HepG2 (cell line): ENCODE measurements around the gene LAMTOR2. TPM values are rescaled to one million over a fixed set of nuclear protein-coding genes. Genes with fewer than 3 reads are reported as not detected.

ENCODE experiments used
- CHD2 ChIP-seq: IDR thresholded peaks from 2 replicates; pipeline ENCODE4 v1.6.1; 2011; ENCODE audit warnings: low read depth, low read length, improper control_type of control experiment
- EP300 ChIP-seq, 3 experiments: sonication (generic) in 1 of 3; formaldehyde crosslinking in 1 of 3; IDR thresholded peaks; 2 replicates each; pipeline versions ENCODE4 v1.5.1 to v1.6.1; 2011 to 2020; ENCODE audit warnings: low read depth in 2 of 3, low read length in 2 of 3, borderline replicate concordance in 1 of 3, improper control_type of control experiment in 1 of 3, mild to moderate bottlenecking in 1 of 3, missing genetic modification reagents in 1 of 3, moderate library complexity in 1 of 3
- FOXP1 ChIP-seq, 2 experiments: fragments of 450-650 bp in 1 of 2; IDR thresholded peaks; 2 replicates each; pipeline ENCODE4 v1.6.1; 2017 to 2018; ENCODE audit warnings: antibody characterized with exemption in 1 of 2
- GLMP ChIP-seq: sonication (generic); formaldehyde crosslinking; IDR thresholded peaks from 2 replicates; pipeline ENCODE4 v1.9.0; 2021; ENCODE audit warnings: missing genetic modification reagents, mild to moderate bottlenecking, borderline replicate concordance
- MAF1 ChIP-seq: sonication (generic); formaldehyde crosslinking; IDR thresholded peaks from 2 replicates; pipeline ENCODE4 v1.5.0; 2020; ENCODE audit warnings: missing genetic modification reagents, borderline replicate concordance
- MAFK ChIP-seq, 2 experiments: IDR thresholded peaks in 1 of 2; conservative IDR thresholded peaks in 1 of 2; 2 replicates each; pipeline ENCODE4 v1.6.1; 2011; ENCODE audit warnings: improper control_type of control experiment in 2 of 2, low read length in 2 of 2
- MLLT10 ChIP-seq: sonication (generic); formaldehyde crosslinking; IDR thresholded peaks from 2 replicates; pipeline ENCODE4 v1.4.0; 2020; ENCODE audit warnings: missing genetic modification reagents
- PCBP2 ChIP-seq: fragments of 200-400 bp; formaldehyde crosslinking; optimal IDR thresholded peaks from 2 replicates; pipeline ENCODE3; 2018; ENCODE audit warnings: low read length, low read depth; ENCODE audit not compliant: poor library complexity, severe bottlenecking
- PHF8 ChIP-seq: sonication (generic); formaldehyde crosslinking; IDR thresholded peaks from 2 replicates; pipeline ENCODE4 v1.5.0; 2020; ENCODE audit warnings: missing genetic modification reagents
- SNAI1 ChIP-seq: sonication (generic); formaldehyde crosslinking; IDR thresholded peaks from 2 replicates; pipeline ENCODE4 v1.5.0; 2020; ENCODE audit warnings: mild to moderate bottlenecking, missing genetic modification reagents, borderline replicate concordance
- ZFP91 ChIP-seq: sonication (generic); formaldehyde crosslinking; IDR thresholded peaks from 2 replicates; pipeline ENCODE4 v1.9.0; 2022; ENCODE audit warnings: missing genetic modification reagents, mild to moderate bottlenecking, borderline replicate concordance
- ZNF136 ChIP-seq: sonication (generic); formaldehyde crosslinking; IDR thresholded peaks from 2 replicates; pipeline ENCODE4 v1.8.1; 2022; ENCODE audit warnings: low read depth, mild to moderate bottlenecking, moderate library complexity, missing genetic modification reagents
- ZNF180 ChIP-seq: sonication (generic); formaldehyde crosslinking; IDR thresholded peaks from 2 replicates; pipeline ENCODE4 v1.4.0; 2020; ENCODE audit warnings: low read depth, missing genetic modification reagents, borderline replicate concordance
- ZNF224 ChIP-seq: sonication (generic); formaldehyde crosslinking; IDR thresholded peaks from 2 replicates; pipeline ENCODE4 v1.5.0; 2020; ENCODE audit warnings: mild to moderate bottlenecking, missing genetic modification reagents
- ZNF280D ChIP-seq: sonication (generic); formaldehyde crosslinking; IDR thresholded peaks from 2 replicates; pipeline ENCODE4 v1.5.1; 2020; ENCODE audit warnings: mild to moderate bottlenecking, missing genetic modification reagents
- ZNF496 ChIP-seq: sonication (generic); formaldehyde crosslinking; IDR thresholded peaks from 2 replicates; pipeline ENCODE4 v1.8.1; 2023; ENCODE audit warnings: mild to moderate bottlenecking, moderate library complexity, missing genetic modification reagents; ENCODE audit not compliant: insufficient replicate concordance
- ZNF615 ChIP-seq: sonication (generic); formaldehyde crosslinking; IDR thresholded peaks from 2 replicates; pipeline ENCODE4 v1.5.0; 2020; ENCODE audit warnings: mild to moderate bottlenecking, missing genetic modification reagents, borderline replicate concordance
- ZNF660 ChIP-seq: sonication (generic); formaldehyde crosslinking; IDR thresholded peaks from 2 replicates; pipeline ENCODE4 v1.5.1; 2020; ENCODE audit warnings: mild to moderate bottlenecking, low read depth, missing genetic modification reagents, borderline replicate concordance
- ZNF724P ChIP-seq: sonication (generic); formaldehyde crosslinking; IDR thresholded peaks from 2 replicates; pipeline ENCODE4 v1.8.0; 2022; ENCODE audit warnings: missing genetic modification reagents, borderline replicate concordance
- ZSCAN20 ChIP-seq: sonication (generic); formaldehyde crosslinking; IDR thresholded peaks from 2 replicates; pipeline ENCODE4 v1.4.0; 2020; ENCODE audit warnings: missing genetic modification reagents, mild to moderate bottlenecking, borderline replicate concordance
- ZSCAN5A ChIP-seq: sonication (generic); formaldehyde crosslinking; IDR thresholded peaks from 2 replicates; pipeline ENCODE4 v1.8.0; 2022; ENCODE audit warnings: mild to moderate bottlenecking, missing genetic modification reagents, borderline replicate concordance
- polyA plus RNA-seq, 8 experiments: library from polyadenylated mRNA; depleted of rRNA in 3 of 8; stranded (reverse) in 7 of 8; unstranded in 1 of 8; fragments of >200 nt; fragmentation: Illumina TruSeq in 4 of 8; extraction: Trizol in 4 of 8; gene quantifications; 2 replicates each; pipeline versions ENCODE4 v1.2.1 to v1.2.3, GENCODE V29; 2011 to 2016; ENCODE audit warnings: low read depth in 4 of 8, missing spikeins in 1 of 8, mixed read lengths in 1 of 8; ENCODE audit not compliant: insufficient read depth in 1 of 8
- total RNA-seq, 5 experiments: library from RNA; depleted of rRNA; stranded (reverse); fragments of >200 nt; fragmentation: Illumina TruSeq; extraction: Trizol; gene quantifications; 2 replicates each; pipeline ENCODE4 v1.2.3, GENCODE V29; 2016; ENCODE audit warnings: low read depth in 1 of 5

The LAMTOR2 gene
- total and polyA plus RNA-seq, 2 of the 13 experiments (the other 11 are each of a cell fraction or from before 2014, with no cell fraction given) = 36.5 to 66.4 TPM

GRCh38 chr1:156096640-156097391, 42.2 kb downstream of the LAMTOR2 start (continued):
- TF ChIP-seq GLMP (no peak), FOXP1 (IDR thresholded peaks at IDR 0.05) (no peak), FOXP1 (CRISPR knock-in tag; IDR thresholded peaks at IDR 0.05) (no peak), SNAI1 (CRISPR knock-in tag) (no peak), ZNF615 (CRISPR knock-in tag) (no peak), ZNF724P (CRISPR knock-in tag) (no peak), EP300 (IDR thresholded peaks at IDR 0.05; ENCODE audit: low read depth in 2 of 2, low read length in 2 of 2) (0 out of 4 replicates have a peak, but pooled peaks of 1 of the 2 experiments have one; percentile 44), EP300 (CRISPR knock-in tag; IDR thresholded peaks at IDR 0.05; ENCODE audit: borderline replicate concordance) (no peak), MAF1 (no peak), ZNF660 (CRISPR knock-in tag) (no peak), CHD2 (no peak), ZNF280D (CRISPR knock-in tag) (no peak), ZNF136 (no peak), MAFK (conservative IDR thresholded peaks at IDR 0.05 in 1 of 2, IDR thresholded peaks at IDR 0.05 in 1 of 2; ENCODE audit: low read length in 2 of 2) (no peak), ZSCAN20 (CRISPR knock-in tag) (no peak), ZFP91 (CRISPR knock-in tag) (peak; percentile 76), ZNF180 (no peak), ZSCAN5A (CRISPR knock-in tag) (no peak), PHF8 (CRISPR knock-in tag) (no peak), PCBP2 (no peak), ZNF224 (no peak), ZNF496 (CRISPR knock-in tag) (no peak), MLLT10 (CRISPR knock-in tag) (no peak)
